Mesendoderm (in vitro differentiated cells): ENCODE data around the gene CGB7.

Source experiments
- DNase-seq: peaks from one replicate; pipeline ENCODE4 v3.0.0; 2013
- H2AK5ac ChIP-seq: 2 replicates; pipeline ENCODE4 v1.6.1; 2013; ENCODE audit warnings: low read length, inconsistent platforms
- H2BK120ac ChIP-seq: 2 replicates; pipeline ENCODE4 v1.6.1; 2013; ENCODE audit warnings: low read depth, mild to moderate bottlenecking, low read length, moderate library complexity, mixed read lengths
- H2BK15ac ChIP-seq: replicated peaks from 2 replicates; pipeline ENCODE4 v1.6.1; 2013; ENCODE audit warnings: low read depth, mild to moderate bottlenecking, moderate library complexity
- H2BK5ac ChIP-seq: 2 replicates; pipeline ENCODE4 v1.6.1; 2013; ENCODE audit warnings: low read length, inconsistent platforms
- H3K18ac ChIP-seq: 2 replicates; pipeline ENCODE4 v1.6.1; 2013; ENCODE audit warnings: mild to moderate bottlenecking, low read length, mixed read lengths
- H3K23ac ChIP-seq: one replicate; pipeline ENCODE4 v1.6.1; 2013; ENCODE audit warnings: low read length
- H3K27ac ChIP-seq: 2 replicates; pipeline ENCODE4 v1.5.1; 2013; ENCODE audit warnings: low read depth, mild to moderate bottlenecking, inconsistent platforms, low read length, moderate library complexity
- H3K27me3 ChIP-seq: 2 replicates; pipeline ENCODE4 v1.6.1; 2013; ENCODE audit warnings: low read length, control low read depth, mild to moderate bottlenecking, inconsistent platforms; ENCODE audit not compliant: insufficient read depth, poor library complexity
- H3K36me3 ChIP-seq: 2 replicates; pipeline ENCODE4 v1.6.1; 2013; ENCODE audit warnings: low read length, inconsistent platforms; ENCODE audit not compliant: control insufficient read depth, insufficient read depth
- H3K4ac ChIP-seq: one replicate; pipeline ENCODE4 v1.6.1; 2013; ENCODE audit warnings: low read depth, mild to moderate bottlenecking, low read length, moderate library complexity
- H3K4me1 ChIP-seq: 2 replicates; pipeline ENCODE4 v1.6.1; 2013; ENCODE audit warnings: low read depth, low read length, inconsistent platforms; ENCODE audit not compliant: control insufficient read depth
- H3K4me2 ChIP-seq: 2 replicates; pipeline ENCODE4 v1.6.1; 2013; ENCODE audit warnings: low read length
- H3K4me3 ChIP-seq: 2 replicates; pipeline ENCODE4 v1.5.1; 2013; ENCODE audit warnings: mild to moderate bottlenecking, low read length
- H3K56ac ChIP-seq: one replicate; pipeline ENCODE4 v1.6.1; 2013; ENCODE audit warnings: low read length
- H3K79me1 ChIP-seq: 2 replicates; pipeline ENCODE4 v1.6.1; 2013; ENCODE audit warnings: low read length, inconsistent platforms
- H3K79me2 ChIP-seq: 2 replicates; pipeline ENCODE4 v1.6.1; 2013; ENCODE audit warnings: mild to moderate bottlenecking, low read length; ENCODE audit not compliant: control insufficient read depth, insufficient read depth
- H3K9ac ChIP-seq: 2 replicates; pipeline ENCODE4 v1.6.1; 2013; ENCODE audit warnings: low read length, inconsistent platforms
- H4K5ac ChIP-seq: one replicate; pipeline ENCODE4 v1.6.1; 2013; ENCODE audit warnings: low read length
- H4K8ac ChIP-seq: one replicate; pipeline ENCODE4 v1.6.1; 2013; ENCODE audit warnings: low read depth, mild to moderate bottlenecking, control low read depth, low read length, moderate library complexity
- WGBS: extraction: QIAGEN DNeasy Blood & Tissue Kit; methylation state at CpG from one replicate; pipeline ENCODE4 v1.1.7; 2013; ENCODE audit warnings: low lambda C conversion rate, missing lambda C conversion rate; ENCODE audit not compliant: insufficient coverage; ENCODE audit errors: extremely low coverage; 5-methylcytosine and 5-hydroxymethylcytosine counted together

The CGB7 gene

GRCh38 chr19:49091391-49092038 is 34.0 kb upstream of the CGB7 start:
- H3K79me1 ChIP-seq, result peaks cover 28% of the 10 kb centered on the region
- H3K23ac ChIP-seq, result no peak overlapping the region
- no peak overlapping the region for H3K56ac ChIP-seq
- H3K18ac ChIP-seq, result no peak overlapping the region
- no CpG with 5 or more reads among the region's 17 CpGs for WGBS
- no peak overlapping the region for H3K27ac ChIP-seq
- no peak overlapping the region for H3K4me3 ChIP-seq
- H3K9ac ChIP-seq, result no peak overlapping the region
- no peak overlapping the region for H4K5ac ChIP-seq
- no peak overlapping the region for H3K4me2 ChIP-seq
- H2BK120ac ChIP-seq, result no peak overlapping the region
- H3K79me2 ChIP-seq, result peaks cover 47% of the 10 kb centered on the region
- no peak overlapping the region for H2BK5ac ChIP-seq
- H2AK5ac ChIP-seq, result no peak overlapping the region
- H3K4me1 ChIP-seq, result no peaks in the 10 kb centered on the region
- peaks cover 31% of the 10 kb centered on the region for H3K36me3 ChIP-seq
- no peak overlapping the region for H2BK15ac ChIP-seq
- no peak for DNase-seq
- H3K4ac ChIP-seq, result no peak overlapping the region
- H4K8ac ChIP-seq, result no peak overlapping the region
- H3K27me3 ChIP-seq, result no peaks in the 10 kb centered on the region

- no peaks in the 10 kb centered on the region for H3K4me1 ChIP-seq
- H3K56ac ChIP-seq, result peak overlapping the region; percentile 97
- H3K23ac ChIP-seq, result no peak overlapping the region
- H3K79me1 ChIP-seq, result peaks cover 17% of the 10 kb centered on the region
- H2BK120ac ChIP-seq, result no peak overlapping the region
- no peak for DNase-seq
- H2BK15ac ChIP-seq, result no peak overlapping the region
- peak overlapping the region; percentile 60 for H3K4me3 ChIP-seq
- no peak overlapping the region for H3K18ac ChIP-seq
- H3K4me2 ChIP-seq, result peak overlapping the region; percentile 59
- H4K5ac ChIP-seq, result no peak overlapping the region
- H2AK5ac ChIP-seq, result no peak overlapping the region
- no peaks in the 10 kb centered on the region for H3K27me3 ChIP-seq
- no CpG with 5 or more reads among the region's 11 CpGs for WGBS
- no peak overlapping the region for H3K4ac ChIP-seq
- H3K9ac ChIP-seq, result peak overlapping the region; percentile 97
- no peak overlapping the region for H2BK5ac ChIP-seq
- no peak overlapping the region for H4K8ac ChIP-seq
- H3K36me3 ChIP-seq, result peaks cover 19% of the 10 kb centered on the region
- H3K79me2 ChIP-seq, result peaks cover 47% of the 10 kb centered on the region
- H3K27ac ChIP-seq, result no peak overlapping the region
These were observed 28.7 kb upstream of the CGB7 start for GRCh38 chr19:49086296-49086695.

- Histone ChIP-seq H3K4me2 (peak overlapping the region; percentile 59), H3K9ac (peak overlapping the region; percentile 97), H2BK5ac (no peak overlapping the region), H3K79me2 (peaks cover 47% of the 10 kb centered on the region), H3K4me3 (peak overlapping the region; percentile 60), H3K27ac (peak overlapping the region; percentile 80), H3K27me3 (no peaks in the 10 kb centered on the region), H3K36me3 (peaks cover 18% of the 10 kb centered on the region), H3K4me1 (no peaks in the 10 kb centered on the region), H3K4ac (no peak overlapping the region), H2BK15ac (no peak overlapping the region), H4K5ac (no peak overlapping the region), H2AK5ac (no peak overlapping the region), H3K18ac (peak overlapping the region; percentile 80), H3K79me1 (peaks cover 16% of the 10 kb centered on the region), H3K56ac (peak overlapping the region; percentile 97), H3K23ac (no peak overlapping the region), H2BK120ac (no peak overlapping the region), H4K8ac (no peak overlapping the region)
- DNase-seq, result peak; percentile 34
- no CpG with 5 or more reads among the region's 14 CpGs for WGBS
These were observed 28.3 kb upstream of the CGB7 start for GRCh38 chr19:49085868-49086232.

- Histone ChIP-seq H3K79me2 (peaks cover 41% of the 10 kb centered on the region), H3K18ac (peak within 1 kb of the TSS; percentile 80), H4K5ac (peak within 1 kb of the TSS; percentile 90), H3K27ac (peak within 1 kb of the TSS; percentile 80), H3K79me1 (peaks cover 12% of the 10 kb centered on the region), H2AK5ac (no peak within 1 kb of the TSS), H3K23ac (peak within 1 kb of the TSS; percentile 72), H3K56ac (peak within 1 kb of the TSS; percentile 97), H3K27me3 (no peaks in the 10 kb centered on the region), H3K4me3 (peak within 1 kb of the TSS; percentile 60), H3K9ac (peak within 1 kb of the TSS; percentile 97), H3K36me3 (peaks cover 12% of the 10 kb centered on the region), H3K4me2 (peak within 1 kb of the TSS; percentile 67), H3K4me1 (no peaks in the 10 kb centered on the region), H3K4ac (peak within 1 kb of the TSS; percentile 70), H2BK5ac (peak within 1 kb of the TSS; percentile 61), H2BK120ac (no peak within 1 kb of the TSS), H2BK15ac (no peak within 1 kb of the TSS), H4K8ac (no peak within 1 kb of the TSS)
- WGBS, result no CpG with 5 or more reads among the region's 89 CpGs
- peak; percentile 100 for DNase-seq
These were observed 27.7 kb upstream of the CGB7 start, which contains the start of gene SNRNP70 for GRCh38 chr19:49085020-49085867. Gene SNRNP70 (plus strand): TSS chr19:49085451. CDS start chr19:49086415, 964 bp downstream.

GRCh38 chr19:49084206-49085019 is 26.9 kb upstream of the CGB7 start:
- no peak overlapping the region for H3K27ac ChIP-seq
- H2BK120ac ChIP-seq, result no peak overlapping the region
- H3K79me2 ChIP-seq, result peaks cover 36% of the 10 kb centered on the region
- H2BK5ac ChIP-seq, result no peak overlapping the region
- no peak overlapping the region for H2BK15ac ChIP-seq
- no peak overlapping the region for H4K8ac ChIP-seq
- peak overlapping the region; percentile 67 for H3K4me2 ChIP-seq
- no peak overlapping the region for H3K4me3 ChIP-seq
- peak overlapping the region; percentile 90 for H4K5ac ChIP-seq
- no peaks in the 10 kb centered on the region for H3K27me3 ChIP-seq
- peaks cover 8% of the 10 kb centered on the region for H3K36me3 ChIP-seq
- H3K9ac ChIP-seq, result peak overlapping the region; percentile 88
- WGBS, result no CpG with 5 or more reads among the region's 26 CpGs
- no peak overlapping the region for H3K18ac ChIP-seq
- no peak overlapping the region for H2AK5ac ChIP-seq
- H3K4ac ChIP-seq, result no peak overlapping the region
- no peak overlapping the region for H3K23ac ChIP-seq
- peak overlapping the region; percentile 95 for H3K56ac ChIP-seq
- no peak for DNase-seq
- H3K4me1 ChIP-seq, result no peaks in the 10 kb centered on the region
- H3K79me1 ChIP-seq, result peaks cover 10% of the 10 kb centered on the region
